Upper lobe of left lung (tissue), 4 donors: ENCODE results near the gene FMN2.

Experiments
- CTCF ChIP-seq, 6 experiments: fragments of 450-650 bp in 4 of 6; fragments of 200-600 bp in 2 of 6; sonication (generic) in 2 of 6; IDR thresholded peaks; one replicate each; pipeline ENCODE4 v1.5.1; 2016 to 2019; ENCODE audit warnings: antibody characterized with exemption in 6 of 6
- POLR2A ChIP-seq, 4 donors: fragments of 450-650 bp; IDR thresholded peaks; one replicate each; pipeline ENCODE4 v1.5.1; 2016 to 2017; ENCODE audit warnings: antibody characterized with exemption in 4 of 4, mild to moderate bottlenecking in 2 of 4

DNA sequence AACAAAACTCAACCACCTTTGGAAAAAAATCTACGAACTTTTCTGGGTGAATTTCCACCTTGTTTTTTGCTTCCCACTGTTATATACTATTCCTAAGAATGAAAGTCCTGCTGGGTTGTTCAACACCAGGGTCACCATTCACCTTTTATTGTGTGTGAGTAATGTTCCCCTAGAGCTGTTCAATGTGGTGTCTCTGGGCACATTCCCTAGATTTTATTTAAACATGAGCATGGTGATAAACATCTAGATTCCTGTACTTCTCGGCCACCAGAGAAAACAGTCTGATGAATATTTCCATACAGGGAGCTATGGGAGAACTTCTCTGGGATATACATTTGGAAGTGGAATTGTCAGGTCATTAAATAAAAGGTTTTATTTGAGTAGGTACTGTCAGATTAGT is 13.0 kb downstream of the FMN2 start:
- TF ChIP-seq CTCF (IDR thresholded peaks at IDR 0.05) (no peak), POLR2A (IDR thresholded peaks at IDR 0.05) (no peak)
